ENCODE data around the gene ZNF892. TPM values are rescaled to one million over a fixed set of nuclear protein-coding genes. Genes with fewer than 3 reads are reported as not detected.
A peak's percentile ranks its signal among the peaks of the same experiment; 100 is the strongest.

Gene ZNF892
- total and polyA plus RNA-seq, 2 of the 13 experiments (the other 11 are each of a cell fraction or from before 2014, with no cell fraction given), result not detected

DNA sequence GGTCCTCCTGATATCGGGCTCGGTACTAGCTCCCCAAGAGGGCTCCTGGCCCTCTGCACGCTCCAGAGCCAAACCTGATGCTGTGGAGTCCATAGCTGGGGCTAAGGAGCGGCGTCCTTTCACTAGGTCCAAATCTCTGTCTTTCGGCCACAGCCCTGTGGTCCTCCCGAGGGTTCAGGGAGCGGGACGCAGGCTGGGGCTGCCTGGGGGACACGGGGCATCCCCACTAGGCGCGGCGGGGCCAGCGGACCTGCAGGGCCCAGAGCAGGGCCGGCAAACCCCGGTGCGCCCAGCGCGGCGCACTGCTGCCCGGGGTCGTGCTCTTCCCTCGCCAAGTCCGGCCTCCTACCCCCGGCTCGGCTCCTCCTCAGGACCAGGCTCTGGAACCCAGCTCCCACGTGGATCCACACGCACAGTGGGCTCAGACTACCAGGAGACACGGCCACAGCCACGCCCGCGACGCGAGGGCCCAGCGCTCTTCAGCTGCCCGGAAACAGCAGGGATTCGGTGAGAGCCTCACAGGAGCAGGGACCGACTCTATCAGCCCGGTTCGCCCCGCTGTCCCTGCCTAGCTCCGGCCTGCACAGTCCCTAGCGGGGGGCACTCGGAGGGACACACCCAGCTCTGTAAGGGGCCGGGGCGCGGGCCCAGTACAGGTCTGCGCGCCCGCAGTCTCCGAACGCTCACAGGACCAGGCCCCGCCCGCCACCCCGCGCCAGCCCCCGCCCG, 48.3 kb upstream of the ZNF892 start (continued):
- TF ChIP-seq, protein P1, sequence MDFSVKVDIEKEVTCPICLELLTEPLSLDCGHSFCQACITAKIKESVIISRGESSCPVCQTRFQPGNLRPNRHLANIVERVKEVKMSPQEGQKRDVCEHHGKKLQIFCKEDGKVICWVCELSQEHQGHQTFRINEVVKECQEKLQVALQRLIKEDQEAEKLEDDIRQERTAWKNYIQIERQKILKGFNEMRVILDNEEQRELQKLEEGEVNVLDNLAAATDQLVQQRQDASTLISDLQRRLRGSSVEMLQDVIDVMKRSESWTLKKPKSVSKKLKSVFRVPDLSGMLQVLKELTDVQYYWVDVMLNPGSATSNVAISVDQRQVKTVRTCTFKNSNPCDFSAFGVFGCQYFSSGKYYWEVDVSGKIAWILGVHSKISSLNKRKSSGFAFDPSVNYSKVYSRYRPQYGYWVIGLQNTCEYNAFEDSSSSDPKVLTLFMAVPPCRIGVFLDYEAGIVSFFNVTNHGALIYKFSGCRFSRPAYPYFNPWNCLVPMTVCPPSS (IDR thresholded peaks at IDR 0.05), result no peak
- no peak; the same call in 1 of the 2 replicates for TF ChIP-seq SPEN (CRISPR knock-in tag; IDR thresholded peaks at IDR 0.05; ENCODE audit: low read depth)
- TF ChIP-seq ATRX (CRISPR knock-in tag; IDR thresholded peaks at IDR 0.05; ENCODE audit: borderline replicate concordance), result no peak
- TF ChIP-seq ETV5 (CRISPR knock-in tag; IDR thresholded peaks at IDR 0.05; ENCODE audit: borderline replicate concordance), result no peak
- 0 out of 2 replicates have a peak, but pooled peaks have one; percentile 11 for TF ChIP-seq ZNF543 (CRISPR knock-in tag; IDR thresholded peaks at IDR 0.05)
- TF ChIP-seq DRAP1 (CRISPR knock-in tag; IDR thresholded peaks at IDR 0.05), result no peak
- TF ChIP-seq NR2F2 (IDR thresholded peaks at IDR 0.05; ENCODE audit: borderline replicate concordance, low read depth), result no peak
- TF ChIP-seq BRD4 (CRISPR knock-in tag; IDR thresholded peaks at IDR 0.05), result 0 out of 2 replicates have a peak, but pooled peaks have one; percentile 25
- peak; percentile 80 for TF ChIP-seq ZFX (CRISPR knock-in tag; IDR thresholded peaks at IDR 0.05; ENCODE audit: low read depth)
- TF ChIP-seq PITX1 (CRISPR knock-in tag; IDR thresholded peaks at IDR 0.05), result peak; percentile 42; the same call in 1 of the 2 replicates
- no peak for TF ChIP-seq IRF2 (CRISPR knock-in tag; IDR thresholded peaks at IDR 0.05)
- TF ChIP-seq ZNF891 (CRISPR knock-in tag; IDR thresholded peaks at IDR 0.05), result no peak
- TF ChIP-seq, protein P2, sequence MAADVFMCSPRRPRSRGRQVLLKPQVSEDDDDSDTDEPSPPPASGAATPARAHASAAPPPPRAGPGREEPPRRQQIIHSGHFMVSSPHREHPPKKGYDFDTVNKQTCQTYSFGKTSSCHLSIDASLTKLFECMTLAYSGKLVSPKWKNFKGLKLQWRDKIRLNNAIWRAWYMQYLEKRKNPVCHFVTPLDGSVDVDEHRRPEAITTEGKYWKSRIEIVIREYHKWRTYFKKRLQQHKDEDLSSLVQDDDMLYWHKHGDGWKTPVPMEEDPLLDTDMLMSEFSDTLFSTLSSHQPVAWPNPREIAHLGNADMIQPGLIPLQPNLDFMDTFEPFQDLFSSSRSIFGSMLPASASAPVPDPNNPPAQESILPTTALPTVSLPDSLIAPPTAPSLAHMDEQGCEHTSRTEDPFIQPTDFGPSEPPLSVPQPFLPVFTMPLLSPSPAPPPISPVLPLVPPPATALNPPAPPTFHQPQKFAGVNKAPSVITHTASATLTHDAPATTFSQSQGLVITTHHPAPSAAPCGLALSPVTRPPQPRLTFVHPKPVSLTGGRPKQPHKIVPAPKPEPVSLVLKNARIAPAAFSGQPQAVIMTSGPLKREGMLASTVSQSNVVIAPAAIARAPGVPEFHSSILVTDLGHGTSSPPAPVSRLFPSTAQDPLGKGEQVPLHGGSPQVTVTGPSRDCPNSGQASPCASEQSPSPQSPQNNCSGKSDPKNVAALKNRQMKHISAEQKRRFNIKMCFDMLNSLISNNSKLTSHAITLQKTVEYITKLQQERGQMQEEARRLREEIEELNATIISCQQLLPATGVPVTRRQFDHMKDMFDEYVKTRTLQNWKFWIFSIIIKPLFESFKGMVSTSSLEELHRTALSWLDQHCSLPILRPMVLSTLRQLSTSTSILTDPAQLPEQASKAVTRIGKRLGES (CRISPR knock-in tag; IDR thresholded peaks at IDR 0.05; ENCODE audit: borderline replicate concordance), result no peak
- no peak for TF ChIP-seq PHF5A (CRISPR knock-in tag; IDR thresholded peaks at IDR 0.05; ENCODE audit: low read depth, unreplicated experiment)
- no peak for TF ChIP-seq ZGPAT (CRISPR knock-in tag; IDR thresholded peaks at IDR 0.05)
- TF ChIP-seq, protein P3, sequence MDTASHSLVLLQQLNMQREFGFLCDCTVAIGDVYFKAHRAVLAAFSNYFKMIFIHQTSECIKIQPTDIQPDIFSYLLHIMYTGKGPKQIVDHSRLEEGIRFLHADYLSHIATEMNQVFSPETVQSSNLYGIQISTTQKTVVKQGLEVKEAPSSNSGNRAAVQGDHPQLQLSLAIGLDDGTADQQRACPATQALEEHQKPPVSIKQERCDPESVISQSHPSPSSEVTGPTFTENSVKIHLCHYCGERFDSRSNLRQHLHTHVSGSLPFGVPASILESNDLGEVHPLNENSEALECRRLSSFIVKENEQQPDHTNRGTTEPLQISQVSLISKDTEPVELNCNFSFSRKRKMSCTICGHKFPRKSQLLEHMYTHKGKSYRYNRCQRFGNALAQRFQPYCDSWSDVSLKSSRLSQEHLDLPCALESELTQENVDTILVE (CRISPR knock-in tag; IDR thresholded peaks at IDR 0.05), result no peak
- no peak for TF ChIP-seq SIN3A (IDR thresholded peaks at IDR 0.05; ENCODE audit: borderline replicate concordance, low read depth, low read length)
- no peak for TF ChIP-seq SMARCE1 (IDR thresholded peaks at IDR 0.05; ENCODE audit: borderline replicate concordance)
- TF ChIP-seq TERF1 (CRISPR knock-in tag; IDR thresholded peaks at IDR 0.05), result no peak
- no peak for TF ChIP-seq TRIM24 (CRISPR knock-in tag; IDR thresholded peaks at IDR 0.05)
- TF ChIP-seq ZBTB7B (CRISPR knock-in tag; IDR thresholded peaks at IDR 0.05), result 0 out of 2 replicates have a peak, but pooled peaks have one; percentile 9
